HG02981 (cell line): ENCODE results near the gene SURF1.
"Not testable (repeated sequence)": the region's sequence is repeated elsewhere in the genome, so short reads cannot be mapped to it uniquely, and the experiment has no call there.

ENCODE experiments used
- ATAC-seq: cut with Tn5 transposase; IDR thresholded peaks from one replicate; pipeline ENCODE4 v1.9.1; 2021; ENCODE audit warnings: mild to moderate bottlenecking, moderate library complexity; ENCODE audit not compliant: unreplicated experiment

SURF1 gene

DNA sequence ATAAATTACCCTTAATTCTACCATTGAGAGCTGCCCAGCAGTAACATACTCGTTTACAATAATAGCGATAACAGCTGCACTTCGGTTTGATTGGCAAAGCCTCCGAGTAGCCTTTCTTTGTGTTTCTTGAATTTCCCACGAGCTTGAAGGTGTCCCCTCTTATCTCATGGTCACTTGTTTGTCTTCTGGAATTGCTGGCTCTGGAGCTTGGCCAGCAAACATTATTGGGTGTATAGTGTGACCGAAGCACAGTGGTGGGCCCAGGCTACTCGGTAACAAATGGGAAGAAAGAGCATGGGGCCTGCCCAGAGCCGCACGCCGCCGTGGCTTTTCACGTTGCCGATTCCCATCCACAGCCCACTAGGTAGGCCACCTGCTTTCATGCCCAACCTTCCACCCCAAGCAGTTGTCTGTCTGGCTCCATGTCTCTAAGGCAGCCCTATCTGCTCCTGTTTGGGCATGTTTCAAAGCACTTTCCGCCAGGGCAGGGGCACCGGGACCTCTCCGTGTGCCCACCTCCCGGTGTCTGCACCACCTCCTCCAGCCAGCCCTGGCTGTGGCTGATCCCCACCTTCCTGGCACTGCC is 28.5 kb upstream of the SURF1 start:
- ATAC-seq, result no peak

GRCh38 chr9:133383438-133383837 is 27.2 kb upstream of the SURF1 start:
- no peak for ATAC-seq

DNA sequence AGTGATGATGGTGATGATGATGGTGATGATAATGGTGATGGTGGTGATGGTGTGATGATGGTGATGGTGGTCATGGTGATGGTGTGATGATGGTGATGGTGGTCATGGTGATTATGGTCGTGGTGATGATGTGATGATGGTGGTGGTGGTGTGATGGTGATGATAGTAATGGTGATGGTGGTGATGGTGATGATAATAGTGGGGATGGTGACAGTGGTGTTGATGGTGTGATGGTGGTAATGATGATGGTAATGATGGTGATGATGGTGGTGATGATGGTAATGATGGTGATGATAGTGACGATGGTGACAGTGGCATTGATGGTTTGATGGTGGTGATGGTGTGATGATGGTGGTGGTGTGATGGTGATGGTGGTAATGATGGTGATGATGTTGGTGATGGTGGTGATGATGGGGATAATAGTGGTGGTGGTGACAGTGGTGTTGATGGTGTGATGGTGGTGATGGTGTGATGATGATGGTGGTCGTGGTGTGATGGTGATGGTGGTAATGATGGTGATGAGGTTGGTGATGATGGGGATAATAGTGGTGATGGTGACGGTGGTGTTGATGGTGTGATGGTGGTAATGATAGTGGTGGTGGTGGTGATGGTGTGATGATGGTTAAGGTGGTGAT is 26.3 kb upstream of the SURF1 start:
- ATAC-seq, result no peak

GRCh38 chr9:133380734-133381133 is 24.4 kb upstream of the SURF1 start:
- ATAC-seq, result no peak

DNA sequence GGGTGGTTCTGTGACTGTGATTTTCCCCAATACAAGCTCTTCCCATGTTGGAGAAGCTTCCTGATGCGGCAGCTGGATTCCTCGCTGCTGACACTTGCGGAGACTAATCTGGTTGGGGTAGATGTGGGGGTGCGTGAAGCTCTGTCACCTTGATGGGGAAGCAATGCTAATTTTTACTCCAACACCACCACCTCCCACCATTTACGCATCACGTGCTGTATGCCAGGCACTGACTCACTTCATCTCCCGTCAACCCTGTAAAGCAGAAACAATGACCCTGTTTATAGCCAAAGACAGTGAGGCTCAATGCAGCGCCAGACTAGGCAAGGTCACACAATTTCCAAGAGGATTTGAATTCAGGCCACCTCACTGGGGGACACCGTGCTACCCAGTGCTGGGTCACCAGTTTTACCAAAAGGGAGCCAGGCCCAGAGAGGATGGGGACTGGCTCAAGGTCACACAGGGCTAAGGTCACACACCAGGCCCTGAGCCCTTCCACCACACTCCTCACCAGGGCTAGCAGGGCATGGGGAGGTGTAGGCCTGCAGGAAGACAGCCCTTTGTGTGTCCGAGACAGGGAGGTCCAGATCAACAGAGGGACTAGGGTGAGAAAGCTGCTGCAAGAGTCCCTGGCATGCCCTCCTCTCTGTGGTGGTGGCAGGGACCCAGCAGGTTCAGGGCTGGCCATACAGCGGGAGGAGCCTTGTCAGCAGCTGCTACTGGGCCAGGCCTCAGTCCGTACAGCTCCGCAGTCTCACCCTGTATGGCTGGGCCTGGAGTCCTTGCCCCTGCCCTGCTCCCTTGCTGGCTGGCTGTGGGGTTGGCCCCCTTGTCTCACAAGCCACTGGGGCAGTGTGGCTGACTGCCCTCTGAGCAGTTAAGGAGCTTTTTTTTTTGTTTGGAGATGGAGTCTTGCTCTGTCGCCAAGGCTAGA is 23.1 kb upstream of the SURF1 start:
- no peak for ATAC-seq

GRCh38 chr9:133378408-133378962 is 22.2 kb upstream of the SURF1 start:
- ATAC-seq, result no peak

DNA sequence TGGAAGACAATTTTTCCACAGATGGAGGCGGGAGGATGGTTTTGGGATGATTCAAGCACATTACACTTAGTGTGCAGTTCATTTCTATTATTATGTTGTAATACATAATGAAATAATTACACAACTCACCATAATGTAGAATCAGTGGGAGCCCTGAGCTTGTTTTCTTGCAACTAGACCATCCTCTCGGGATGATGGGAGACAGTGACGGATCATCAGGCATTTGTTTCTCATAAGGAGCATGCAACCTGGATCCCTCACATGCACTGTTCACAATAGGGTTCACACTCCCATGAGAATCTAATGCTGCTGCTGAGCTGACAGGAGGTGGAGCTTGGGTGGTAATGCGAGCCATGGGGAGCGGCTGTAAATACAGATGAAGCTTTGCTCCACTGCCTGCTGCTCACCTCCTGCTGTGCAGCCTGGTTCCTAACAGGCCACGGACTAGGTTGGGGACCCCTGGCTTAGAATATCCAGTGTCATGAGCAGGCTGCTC is 21.5 kb upstream of the SURF1 start:
- no peak for ATAC-seq

DNA sequence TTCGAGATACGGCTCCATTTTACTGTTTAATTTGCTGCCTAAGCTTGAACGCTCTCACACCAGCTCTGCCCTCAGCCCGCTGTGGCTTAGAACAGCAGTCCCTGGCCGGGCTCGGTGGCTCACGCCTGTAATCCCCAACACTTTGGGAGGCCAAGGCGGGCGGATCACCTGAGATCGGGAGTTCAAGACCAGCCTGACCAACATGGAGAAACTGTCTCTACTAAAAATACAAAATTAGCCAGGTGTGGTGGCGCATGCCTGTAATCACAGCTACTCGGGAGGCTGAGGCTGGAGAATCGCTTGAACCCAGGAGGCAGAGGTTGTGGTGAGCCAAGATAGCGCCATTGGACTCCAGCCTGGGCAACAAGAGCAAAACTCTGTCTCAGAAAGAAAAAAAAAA is 21.0 kb upstream of the SURF1 start:
- ATAC-seq, result not testable (repeated sequence)

DNA sequence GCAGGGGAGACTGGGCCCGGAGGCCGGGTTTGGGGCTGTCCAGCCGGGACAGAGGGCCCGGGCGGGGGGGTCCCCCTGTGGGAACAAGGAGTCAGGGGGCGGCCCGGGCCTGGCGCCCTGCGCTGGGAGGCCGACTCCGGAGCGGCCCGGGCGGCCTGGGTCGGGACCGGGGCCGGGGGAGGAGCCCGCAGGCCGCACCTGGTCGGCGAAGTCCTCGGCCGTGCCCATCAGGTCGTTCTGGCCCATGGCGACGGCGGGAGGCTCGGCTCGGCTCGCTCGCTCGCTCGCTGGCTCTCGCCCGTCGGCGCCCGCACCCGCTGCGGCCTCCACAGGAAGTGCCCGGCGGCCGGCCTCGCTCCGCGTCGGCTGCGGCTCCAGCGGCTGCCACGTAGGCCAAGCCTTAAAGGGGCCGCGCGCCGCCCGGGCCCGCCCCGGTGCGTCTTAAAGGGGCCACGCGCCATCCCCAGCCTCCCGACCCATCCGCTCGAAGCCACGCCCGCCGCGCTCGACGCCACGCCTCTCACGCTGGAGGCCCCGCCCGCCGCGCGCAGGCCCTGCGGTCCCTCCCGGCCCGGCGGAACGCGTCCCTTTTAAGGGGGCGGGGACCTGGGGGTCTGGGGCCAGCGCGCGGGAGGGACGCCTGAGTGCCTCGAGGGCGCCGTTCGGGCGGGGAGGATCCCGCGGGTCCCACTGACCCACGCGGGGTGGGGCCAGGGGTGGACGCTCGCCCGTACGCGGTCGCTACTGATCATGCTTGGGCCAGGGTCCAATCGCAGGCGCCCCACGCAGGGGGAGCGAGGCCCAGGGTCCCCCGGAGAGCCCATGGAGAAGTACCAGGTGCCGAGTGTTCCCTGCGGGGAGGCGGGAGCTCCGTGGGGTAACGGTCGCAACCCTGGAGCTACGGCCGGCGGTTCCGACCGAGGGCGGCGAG is 19.7 kb upstream of the SURF1 start, which contains the start of the genes STKLD1 and SURF4:
TSS of gene STKLD1 (plus strand) at position 643 of the 931 bp plus-strand sequence. CDS start at position 751, 108 bp downstream.
TSS of gene SURF4 (minus strand) at position 337 of the 931 bp plus-strand sequence. CDS start at position 246, 91 bp downstream.
- peak; percentile 90 for ATAC-seq

GRCh38 chr9:133375116-133375723 is 18.9 kb upstream of the SURF1 start:
- peak; percentile 3 for ATAC-seq

GRCh38 chr9:133374612-133375115 is 18.4 kb upstream of the SURF1 start:
- ATAC-seq, result no peak

DNA sequence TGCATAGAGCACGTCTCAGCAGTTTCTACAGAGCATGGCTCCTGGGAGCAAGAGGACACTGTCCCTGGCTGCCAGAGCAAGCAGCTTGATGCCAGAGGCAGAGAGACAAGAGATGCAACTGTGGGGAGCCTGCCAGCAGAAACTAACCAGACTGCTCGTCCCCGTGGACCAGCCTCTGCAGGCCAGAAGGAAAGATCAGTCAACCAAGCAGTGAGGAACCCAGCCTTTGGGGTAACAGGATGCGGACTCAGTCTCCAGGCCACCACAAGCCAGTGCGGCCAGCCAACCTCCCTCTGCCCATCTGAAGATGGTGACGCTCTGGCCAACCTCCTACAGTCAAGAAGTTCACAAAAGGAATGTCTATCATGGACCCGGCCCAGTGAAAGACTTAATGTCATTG is 15.9 kb upstream of the SURF1 start:
- ATAC-seq, result no peak

DNA sequence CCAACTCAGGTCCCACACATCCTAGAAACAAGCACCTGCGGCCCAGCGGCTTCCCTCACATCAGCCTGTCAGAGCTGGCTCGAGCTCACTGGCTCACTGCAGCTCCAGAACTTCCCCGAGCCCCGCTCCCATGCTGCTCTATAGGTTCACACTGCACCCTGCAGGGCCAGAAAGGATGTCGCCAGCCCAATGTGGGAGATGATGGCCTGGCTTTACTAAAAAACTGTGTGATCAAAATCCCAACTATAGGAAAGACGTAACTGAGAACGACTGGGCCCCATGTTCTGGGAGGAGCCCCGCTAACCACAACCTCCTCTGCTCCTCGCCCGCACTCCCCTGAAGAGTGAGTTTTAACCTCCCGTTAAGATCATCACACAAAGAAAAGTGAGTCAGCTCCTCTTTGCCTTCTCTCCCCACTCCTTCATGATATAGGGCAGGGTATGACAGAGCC is 15.0 kb upstream of the SURF1 start:
- no peak for ATAC-seq

DNA sequence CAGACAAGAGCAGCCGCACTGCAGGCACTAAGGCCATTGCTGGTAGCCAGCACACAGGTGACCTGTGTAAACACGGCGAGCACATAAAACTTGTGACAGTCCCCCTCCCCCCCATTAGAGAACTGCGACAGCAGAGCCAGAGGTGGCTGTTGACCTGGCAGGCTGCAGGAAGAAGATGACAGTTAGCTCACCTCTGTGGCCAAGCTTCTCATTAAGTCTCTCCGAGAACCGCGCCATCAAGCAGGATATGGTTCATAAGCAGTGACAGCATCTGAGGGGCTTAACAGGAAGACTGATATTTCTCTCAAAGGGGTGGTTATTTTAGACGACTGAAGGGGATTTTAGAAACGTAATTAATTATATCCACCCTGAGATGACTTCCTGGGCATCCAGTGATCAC is 14.4 kb upstream of the SURF1 start:
- ATAC-seq, result no peak

- ATAC-seq, result no peak
Observed at GRCh38 chr9:133369933-133370332, 13.6 kb upstream of the SURF1 start.

DNA sequence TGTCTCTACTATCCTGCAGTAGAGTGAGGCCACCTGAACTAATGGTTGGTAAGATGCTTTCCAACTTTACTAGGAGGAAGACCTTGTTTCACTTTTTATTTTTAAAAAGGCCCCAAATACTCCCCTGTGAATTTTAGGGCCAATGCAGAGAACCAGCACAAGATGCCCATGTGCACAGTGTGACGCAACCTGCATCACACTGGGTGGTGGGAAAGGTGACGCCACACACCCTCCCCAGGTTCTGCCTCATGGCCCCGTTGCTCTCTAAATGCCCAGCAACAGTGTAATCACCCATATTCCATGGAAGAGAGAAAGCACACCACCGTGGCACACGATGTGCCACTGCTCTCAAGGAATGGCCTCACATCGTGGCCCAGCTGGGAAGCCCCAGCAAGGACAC is 13.1 kb upstream of the SURF1 start:
- no peak for ATAC-seq

GRCh38 chr9:133368249-133368881 is 12.1 kb upstream of the SURF1 start:
- ATAC-seq, result no peak

DNA sequence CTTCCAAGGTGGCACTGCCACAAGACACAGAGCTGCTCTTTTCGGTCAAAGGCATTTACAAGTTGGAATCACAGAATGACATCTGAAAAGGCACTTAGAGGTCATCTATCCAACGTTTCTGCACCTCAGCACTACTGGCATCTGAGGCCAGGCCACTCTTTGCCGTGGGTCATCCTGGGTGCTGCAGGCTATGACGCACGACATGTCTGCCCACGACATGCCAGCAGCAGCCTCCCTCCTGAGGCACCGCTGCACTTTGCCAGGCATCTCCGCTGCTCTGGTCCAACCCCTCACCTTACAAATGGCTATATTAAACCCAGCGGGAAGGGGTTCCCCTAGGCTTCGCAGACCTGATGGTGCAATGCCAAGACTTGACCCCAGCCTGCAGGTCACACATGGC is 11.5 kb upstream of the SURF1 start:
- no peak for ATAC-seq

DNA sequence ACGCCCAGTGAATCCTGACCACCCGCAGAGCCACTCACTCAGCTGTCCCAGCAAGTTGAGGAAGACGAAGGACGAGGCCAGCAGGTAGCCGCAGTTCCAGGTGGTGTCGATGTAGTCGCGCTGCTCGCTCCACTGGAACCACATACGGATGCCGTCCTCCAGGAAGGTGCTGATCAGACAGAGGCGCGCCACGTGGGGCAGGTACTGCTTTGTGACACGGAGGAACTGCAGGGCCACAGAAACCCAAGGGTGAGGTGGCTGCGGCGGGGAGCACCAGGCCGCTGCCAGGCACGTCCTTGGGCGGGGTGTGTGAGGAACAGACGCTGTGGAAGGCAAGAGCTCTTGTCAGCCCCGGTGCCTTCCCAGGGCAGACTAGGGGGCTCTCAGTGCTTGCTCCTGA is 10.9 kb upstream of the SURF1 start:
- ATAC-seq, result no peak
